ENCODE measurements around the gene FTO.

- no peak for TF ChIP-seq CTCF (IDR thresholded peaks at IDR 0.05)
- TF ChIP-seq POLR2A (IDR thresholded peaks at IDR 0.05) = no peak
- TF ChIP-seq POLR2AphosphoS5 (IDR thresholded peaks at IDR 0.05) = no peak
These were observed 123.8 kb downstream of the FTO start for GRCh38 chr16:53827741-53828140.

Measured in prostate gland (tissue), 2 donors.